HepG2 (cell line): ENCODE data around the gene CCNYL1. TPM values are rescaled to one million over a fixed set of nuclear protein-coding genes. Genes with fewer than 3 reads are reported as not detected.

Source experiments
- ARNTL ChIP-seq: sonication (generic); formaldehyde crosslinking; IDR thresholded peaks from 2 replicates; pipeline ENCODE4 v1.4.0; 2020; ENCODE audit warnings: mild to moderate bottlenecking, missing genetic modification reagents
- HNRNPK ChIP-seq: fragments of 200-400 bp; formaldehyde crosslinking; IDR thresholded peaks from 2 replicates; pipeline ENCODE4 v1.6.1; 2018; ENCODE audit warnings: low read length, low read depth, moderate library complexity, mild to moderate bottlenecking; ENCODE audit not compliant: poor library complexity, severe bottlenecking
- LCORL ChIP-seq, 2 experiments: fragments of 450-650 bp in 1 of 2; sonication (generic) in 1 of 2; formaldehyde crosslinking in 1 of 2; IDR thresholded peaks; 2 replicates each; pipeline versions ENCODE4 v1.5.0 to v1.6.1; 2017 to 2020; ENCODE audit warnings: antibody characterized with exemption in 1 of 2, missing genetic modification reagents in 1 of 2
- NR3C1 ChIP-seq: sonication (generic); formaldehyde crosslinking; IDR thresholded peaks from 2 replicates; pipeline ENCODE4 v1.4.0; 2020; ENCODE audit warnings: missing genetic modification reagents
- PAWR ChIP-seq: sonication (generic); formaldehyde crosslinking; IDR thresholded peaks from 2 replicates; pipeline ENCODE4 v1.4.0; 2020; ENCODE audit warnings: missing genetic modification reagents, mild to moderate bottlenecking, borderline replicate concordance
- SMAD3 ChIP-seq: sonication (generic); formaldehyde crosslinking; IDR thresholded peaks from 2 replicates; pipeline ENCODE4 v1.4.0; 2020; ENCODE audit warnings: missing genetic modification reagents
- SOX13 ChIP-seq, 3 experiments: fragments of 450-650 bp in 1 of 3; sonication (generic) in 1 of 3; formaldehyde crosslinking in 1 of 3; IDR thresholded peaks in 2 of 3; conservative IDR thresholded peaks in 1 of 3; 2 replicates each; pipeline versions ENCODE4 v1.5.0 to v1.6.1; 2016 to 2020; ENCODE audit warnings: antibody characterized with exemption in 1 of 3, mild to moderate bottlenecking in 1 of 3, missing compliant biosample characterization in 1 of 3, missing genetic modification reagents in 1 of 3, moderate library complexity in 1 of 3
- SSRP1 ChIP-seq: IDR thresholded peaks from 2 replicates; pipeline ENCODE4 v1.6.1; 2016; ENCODE audit warnings: control low read depth
- TBX3 ChIP-seq: fragments of 450-650 bp; IDR thresholded peaks from 2 replicates; pipeline ENCODE4 v1.6.1; 2017; ENCODE audit warnings: antibody characterized with exemption, mild to moderate bottlenecking, inconsistent platforms, borderline replicate concordance
- TCF12 ChIP-seq, 2 experiments: fragments of 450-650 bp in 1 of 2; sonication (generic) in 1 of 2; formaldehyde crosslinking in 1 of 2; IDR thresholded peaks; 2 replicates each; pipeline versions ENCODE4 v1.6.1 to v1.8.0; 2017 to 2022; ENCODE audit warnings: antibody characterized with exemption in 1 of 2, mild to moderate bottlenecking in 1 of 2, missing genetic modification reagents in 1 of 2, moderate library complexity in 1 of 2
- ZBTB14 ChIP-seq: sonication (generic); formaldehyde crosslinking; IDR thresholded peaks from 2 replicates; pipeline ENCODE4 v1.4.0; 2020; ENCODE audit warnings: missing genetic modification reagents
- ZBTB33 ChIP-seq: sonication (generic); formaldehyde crosslinking; IDR thresholded peaks from 2 replicates; pipeline ENCODE4 v1.4.0; 2020; ENCODE audit warnings: missing genetic modification reagents
- ZNF3 ChIP-seq: IDR thresholded peaks from 2 replicates; pipeline ENCODE4 v1.7.0; 2017; ENCODE audit warnings: inconsistent platforms
- ZNF350 ChIP-seq: sonication (generic); formaldehyde crosslinking; IDR thresholded peaks from 2 replicates; pipeline ENCODE4 v1.4.0; 2020; ENCODE audit warnings: mild to moderate bottlenecking, low read depth, missing genetic modification reagents, borderline replicate concordance
- ZNF446 ChIP-seq: sonication (generic); formaldehyde crosslinking; IDR thresholded peaks from 2 replicates; pipeline ENCODE4 v1.5.0; 2020; ENCODE audit warnings: mild to moderate bottlenecking, missing genetic modification reagents
- ZNF530 ChIP-seq: sonication (generic); formaldehyde crosslinking; IDR thresholded peaks from 2 replicates; pipeline ENCODE4 v1.5.0; 2020; ENCODE audit warnings: low read depth, mild to moderate bottlenecking, missing genetic modification reagents
- ZNF644 ChIP-seq: IDR thresholded peaks from 2 replicates; pipeline ENCODE4 v1.6.1; 2016; ENCODE audit warnings: low read depth
- ZNF670 ChIP-seq: sonication (generic); formaldehyde crosslinking; IDR thresholded peaks from 2 replicates; pipeline ENCODE4 v1.8.0; 2022; ENCODE audit warnings: mild to moderate bottlenecking, missing genetic modification reagents, borderline replicate concordance
- ZNF703 ChIP-seq: sonication (generic); formaldehyde crosslinking; IDR thresholded peaks from 2 replicates; pipeline ENCODE4 v1.5.1; 2020; ENCODE audit warnings: missing genetic modification reagents, mild to moderate bottlenecking, moderate library complexity, borderline replicate concordance
- ZSCAN22 ChIP-seq: sonication (generic); formaldehyde crosslinking; IDR thresholded peaks from 2 replicates; pipeline ENCODE4 v1.4.0; 2020; ENCODE audit warnings: mild to moderate bottlenecking, missing genetic modification reagents
- polyA plus RNA-seq, 8 experiments: library from polyadenylated mRNA; depleted of rRNA in 3 of 8; stranded (reverse) in 7 of 8; unstranded in 1 of 8; fragments of >200 nt; fragmentation: Illumina TruSeq in 4 of 8; extraction: Trizol in 4 of 8; gene quantifications; 2 replicates each; pipeline versions ENCODE4 v1.2.1 to v1.2.3, GENCODE V29; 2011 to 2016; ENCODE audit warnings: low read depth in 4 of 8, missing spikeins in 1 of 8, mixed read lengths in 1 of 8; ENCODE audit not compliant: insufficient read depth in 1 of 8
- total RNA-seq, 5 experiments: library from RNA; depleted of rRNA; stranded (reverse); fragments of >200 nt; fragmentation: Illumina TruSeq; extraction: Trizol; gene quantifications; 2 replicates each; pipeline ENCODE4 v1.2.3, GENCODE V29; 2016; ENCODE audit warnings: low read depth in 1 of 5
- TF ChIP-seq, protein P1 (sequence below): sonication (generic); formaldehyde crosslinking; IDR thresholded peaks from 2 replicates; pipeline ENCODE4 v1.4.0; 2020; ENCODE audit warnings: missing genetic modification reagents
- TF ChIP-seq, protein P2 (sequence below): IDR thresholded peaks from 2 replicates; pipeline ENCODE4 v1.6.1; 2016

The CCNYL1 gene
- total and polyA plus RNA-seq, 2 of the 13 experiments (the other 11 are each of a cell fraction or from before 2014, with no cell fraction given): 12.5 to 16.2 TPM

GRCh38 chr2:207767461-207768167 lies 56.2 kb downstream of the CCNYL1 start (continued):
- peak; percentile 93 for TF ChIP-seq ZBTB33 (CRISPR knock-in tag)
- no peak for TF ChIP-seq ZNF446 (CRISPR knock-in tag)
- TF ChIP-seq ZBTB14 (CRISPR knock-in tag): no peak; the same call in 1 of the 2 replicates
- 0 out of 2 replicates have a peak, but pooled peaks have one; percentile 51 for TF ChIP-seq ZSCAN22 (CRISPR knock-in tag)
- TF ChIP-seq TBX3: 0 out of 2 replicates have a peak, but pooled peaks have one; percentile 15
- TF ChIP-seq, protein P1, sequence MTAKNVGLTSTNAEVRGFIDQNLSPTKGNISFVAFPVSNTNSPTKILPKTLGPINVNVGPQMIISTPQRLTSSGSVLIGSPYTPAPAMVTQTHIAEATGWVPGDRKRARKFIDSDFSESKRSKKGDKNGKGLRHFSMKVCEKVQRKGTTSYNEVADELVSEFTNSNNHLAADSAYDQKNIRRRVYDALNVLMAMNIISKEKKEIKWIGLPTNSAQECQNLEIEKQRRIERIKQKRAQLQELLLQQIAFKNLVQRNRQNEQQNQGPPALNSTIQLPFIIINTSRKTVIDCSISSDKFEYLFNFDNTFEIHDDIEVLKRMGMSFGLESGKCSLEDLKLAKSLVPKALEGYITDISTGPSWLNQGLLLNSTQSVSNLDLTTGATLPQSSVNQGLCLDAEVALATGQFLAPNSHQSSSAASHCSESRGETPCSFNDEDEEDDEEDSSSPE (CRISPR knock-in tag): no peak
- 0 out of 2 replicates have a peak, but pooled peaks have one; percentile 79 for TF ChIP-seq SSRP1 (CRISPR knock-in tag)
- TF ChIP-seq ZNF350: peak; percentile 45; the same call in 1 of the 2 replicates
- TF ChIP-seq ZNF703: no peak
- TF ChIP-seq ZNF530 (CRISPR knock-in tag): no peak
- TF ChIP-seq, protein P2, sequence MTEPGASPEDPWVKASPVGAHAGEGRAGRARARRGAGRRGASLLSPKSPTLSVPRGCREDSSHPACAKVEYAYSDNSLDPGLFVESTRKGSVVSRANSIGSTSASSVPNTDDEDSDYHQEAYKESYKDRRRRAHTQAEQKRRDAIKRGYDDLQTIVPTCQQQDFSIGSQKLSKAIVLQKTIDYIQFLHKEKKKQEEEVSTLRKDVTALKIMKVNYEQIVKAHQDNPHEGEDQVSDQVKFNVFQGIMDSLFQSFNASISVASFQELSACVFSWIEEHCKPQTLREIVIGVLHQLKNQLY (CRISPR knock-in tag): no peak
- TF ChIP-seq LCORL (IDR thresholded peaks at IDR 0.05): no peak
- peak; percentile 61; the same call in 1 of the 2 replicates for TF ChIP-seq LCORL (CRISPR knock-in tag; IDR thresholded peaks at IDR 0.05)
- no peak for TF ChIP-seq ARNTL (CRISPR knock-in tag)
- no peak for TF ChIP-seq ZNF3 (CRISPR knock-in tag)
- TF ChIP-seq ZNF670 (CRISPR knock-in tag): no peak
- TF ChIP-seq HNRNPK: no peak
- TF ChIP-seq SOX13 (IDR thresholded peaks at IDR 0.05): no peak
- TF ChIP-seq SOX13 (CRISPR knock-in tag; conservative IDR thresholded peaks at IDR 0.05 in 1 of 2, IDR thresholded peaks at IDR 0.05 in 1 of 2): peak in 1 of 2 experiments; percentile 63; a peak in 2 of 4 replicates
- peak; percentile 21; the same call in 1 of the 2 replicates for TF ChIP-seq ZNF644 (CRISPR knock-in tag)
- TF ChIP-seq PAWR (CRISPR knock-in tag): no peak
- no peak for TF ChIP-seq NR3C1 (CRISPR knock-in tag)
- no peak for TF ChIP-seq TCF12 (IDR thresholded peaks at IDR 0.05)
- peak; percentile 3; the same call in 1 of the 2 replicates for TF ChIP-seq TCF12 (CRISPR knock-in tag; IDR thresholded peaks at IDR 0.05)
- TF ChIP-seq SMAD3 (CRISPR knock-in tag): peak; percentile 41; the same call in 1 of the 2 replicates
